Hippocampal formation (tissue), 2 donors: ENCODE measurements around the gene NPFF.
"Not testable (repeated sequence)": the region's sequence is repeated elsewhere in the genome, so short reads cannot be mapped to it uniquely, and the experiment has no call there.

Experiments used
- DNase-seq, 2 donors: peaks; one replicate each; lab custom pipeline; 2025; lab: John Stamatoyannopoulos, UW

NPFF gene

GRCh38 chr12:53495903-53496751 lies 11.2 kb downstream of the NPFF start:
- peak in 1 of 2 donors; percentile 29 for DNase-seq

- no peak for DNase-seq
These were observed 13.5 kb downstream of the NPFF start for GRCh38 chr12:53493610-53494391.

DNA sequence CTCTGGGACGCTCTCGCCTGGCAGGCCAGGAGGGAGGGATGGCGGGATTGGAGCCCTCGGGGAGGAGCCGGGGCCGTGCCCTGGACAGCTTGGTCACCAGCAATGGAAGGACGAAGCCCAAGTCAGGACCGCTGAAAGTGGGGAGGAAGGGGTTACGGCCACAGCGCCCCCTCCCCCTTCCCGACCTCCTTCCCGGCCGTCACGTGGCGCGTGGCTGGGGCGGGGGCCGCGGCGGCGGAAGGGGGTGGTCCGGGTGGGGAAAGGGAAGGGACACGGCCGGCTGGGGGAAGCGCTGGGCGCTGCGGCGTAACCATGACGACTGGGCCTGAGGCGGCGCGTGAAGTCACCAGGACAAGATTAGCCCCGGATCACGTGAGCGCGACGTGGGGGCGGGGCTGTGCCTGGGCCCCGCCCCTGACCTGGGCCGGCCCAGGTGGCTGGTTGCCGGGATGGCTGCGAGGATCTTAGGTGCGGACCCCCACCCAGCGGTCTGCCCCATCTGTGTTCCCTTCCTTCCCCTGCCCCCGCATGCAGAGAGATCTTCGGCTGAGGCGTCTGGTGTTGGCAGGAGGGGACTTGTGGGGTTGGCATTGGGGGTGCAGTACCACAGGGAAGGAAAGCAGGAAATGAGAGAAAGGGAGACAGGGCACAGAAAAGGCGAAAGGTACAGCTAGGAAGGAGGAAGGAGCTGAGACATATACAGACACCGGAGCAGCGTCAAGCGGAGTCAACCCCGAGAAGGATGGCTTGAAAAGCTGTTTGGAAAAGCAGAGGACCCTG lies 14.3 kb downstream of the NPFF start:
- DNase-seq, result peak; percentile 90

GRCh38 chr12:53492188-53492587 lies 15.1 kb downstream of the NPFF start:
- DNase-seq, result no peak

GRCh38 chr12:53489242-53489864 lies 17.9 kb downstream of the NPFF start:
- no peak for DNase-seq

GRCh38 chr12:53486736-53487487 lies 20.4 kb downstream of the NPFF start:
- no peak for DNase-seq

- no peak for DNase-seq
These were observed 21.1 kb downstream of the NPFF start for GRCh38 chr12:53485955-53486735.

- no peak for DNase-seq
These were observed 22.4 kb downstream of the NPFF start for GRCh38 chr12:53484686-53485575.

DNA sequence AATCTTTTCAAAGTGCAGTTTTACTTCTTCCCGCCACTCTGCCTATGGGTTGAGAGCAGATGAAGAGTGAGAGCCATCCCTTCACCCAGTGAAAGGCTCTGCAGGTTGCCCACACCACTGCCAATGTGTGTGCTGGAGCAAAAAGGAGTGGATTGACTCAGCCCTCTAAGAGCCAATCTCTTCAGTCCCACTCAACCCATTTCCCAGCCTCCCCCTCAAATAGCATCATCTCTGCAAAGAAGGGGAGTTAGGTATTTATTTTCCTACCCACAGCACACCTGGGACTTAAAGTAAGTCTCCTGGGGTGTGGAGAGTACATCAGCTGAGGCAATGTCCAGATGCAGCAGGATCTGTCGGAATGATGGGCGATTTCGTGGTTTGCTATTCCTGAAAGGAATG lies 23.3 kb downstream of the NPFF start:
- no peak for DNase-seq

GRCh38 chr12:53483225-53483978 lies 23.9 kb downstream of the NPFF start:
- no peak for DNase-seq

DNA sequence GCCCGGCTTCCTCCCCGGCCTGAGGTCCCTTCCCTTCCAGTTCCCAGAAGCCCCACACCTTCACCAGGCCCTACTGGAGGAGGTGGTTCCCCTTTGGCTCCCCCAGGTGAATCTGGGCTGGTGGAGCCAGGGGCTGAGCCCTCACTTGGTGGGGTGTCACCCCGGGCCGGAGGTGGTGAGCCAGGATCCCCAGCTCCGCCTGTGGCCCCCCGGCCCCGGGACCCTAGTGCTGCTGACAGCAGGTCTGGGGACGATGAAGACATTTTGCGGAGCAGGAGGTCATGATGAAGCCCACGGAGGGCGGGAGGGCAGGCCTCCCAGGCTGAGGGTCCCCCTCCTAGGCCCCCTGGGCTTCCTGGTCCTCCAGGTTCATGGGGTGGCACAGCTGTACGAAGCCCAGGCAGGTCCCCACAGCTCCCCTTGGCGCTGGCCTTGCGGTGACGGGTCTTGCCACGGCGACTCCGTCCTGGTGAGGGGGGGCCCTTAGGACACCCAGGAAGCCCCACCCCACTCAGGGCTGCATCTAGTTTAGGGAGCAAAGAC lies 24.6 kb downstream of the NPFF start:
- no peak for DNase-seq

DNA sequence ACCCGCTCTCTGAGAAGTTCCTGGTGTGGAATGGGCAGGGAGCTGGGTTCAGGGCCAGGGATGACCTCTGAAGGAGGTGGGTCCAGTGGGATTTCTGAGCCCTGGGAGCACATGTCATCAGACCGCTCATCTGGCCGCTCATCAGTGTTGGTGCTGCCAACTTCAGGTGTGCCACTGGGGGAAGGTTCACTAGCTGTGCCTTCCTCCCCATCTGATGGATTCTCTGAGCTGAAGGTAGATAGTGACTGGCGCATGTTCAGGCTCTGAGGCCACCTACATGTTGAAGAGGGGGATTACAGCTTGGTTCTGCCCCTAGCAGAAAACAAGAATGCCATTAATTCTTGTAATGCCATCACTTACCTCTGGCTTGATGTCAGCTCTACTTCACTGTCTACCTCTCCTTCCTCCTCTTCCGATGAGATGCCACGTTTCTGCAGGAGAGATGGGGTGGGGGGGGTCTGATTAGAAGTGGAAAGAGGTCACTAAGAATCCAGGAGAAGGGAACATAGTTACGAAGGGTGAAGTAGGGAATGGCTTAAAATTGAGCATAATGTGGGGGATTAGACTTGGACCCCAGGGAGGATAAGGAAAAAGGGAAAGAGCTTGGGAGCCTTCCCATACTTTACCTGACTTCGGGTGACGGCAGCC lies 25.2 kb downstream of the NPFF start:
- no peak for DNase-seq

DNA sequence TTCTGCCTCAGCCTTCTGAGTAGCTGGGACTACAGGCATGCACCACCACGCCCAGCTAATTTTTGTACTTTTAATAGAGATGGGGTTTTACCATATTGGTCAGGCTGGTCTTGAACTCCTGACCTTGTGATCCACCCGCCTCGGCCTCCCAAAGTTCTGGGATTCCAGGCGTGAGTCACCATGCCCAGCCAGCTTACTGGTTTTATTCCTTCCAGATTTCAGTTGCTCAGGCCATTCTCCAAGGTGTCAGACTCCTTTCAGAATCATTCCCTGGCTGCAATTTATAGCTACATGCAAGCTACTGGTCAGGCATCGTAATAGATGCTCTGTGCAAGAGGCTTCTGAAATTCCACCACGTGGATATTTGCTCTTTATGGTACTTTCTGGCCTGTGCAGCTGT lies 25.8 kb downstream of the NPFF start:
- DNase-seq, result not testable (repeated sequence)

DNA sequence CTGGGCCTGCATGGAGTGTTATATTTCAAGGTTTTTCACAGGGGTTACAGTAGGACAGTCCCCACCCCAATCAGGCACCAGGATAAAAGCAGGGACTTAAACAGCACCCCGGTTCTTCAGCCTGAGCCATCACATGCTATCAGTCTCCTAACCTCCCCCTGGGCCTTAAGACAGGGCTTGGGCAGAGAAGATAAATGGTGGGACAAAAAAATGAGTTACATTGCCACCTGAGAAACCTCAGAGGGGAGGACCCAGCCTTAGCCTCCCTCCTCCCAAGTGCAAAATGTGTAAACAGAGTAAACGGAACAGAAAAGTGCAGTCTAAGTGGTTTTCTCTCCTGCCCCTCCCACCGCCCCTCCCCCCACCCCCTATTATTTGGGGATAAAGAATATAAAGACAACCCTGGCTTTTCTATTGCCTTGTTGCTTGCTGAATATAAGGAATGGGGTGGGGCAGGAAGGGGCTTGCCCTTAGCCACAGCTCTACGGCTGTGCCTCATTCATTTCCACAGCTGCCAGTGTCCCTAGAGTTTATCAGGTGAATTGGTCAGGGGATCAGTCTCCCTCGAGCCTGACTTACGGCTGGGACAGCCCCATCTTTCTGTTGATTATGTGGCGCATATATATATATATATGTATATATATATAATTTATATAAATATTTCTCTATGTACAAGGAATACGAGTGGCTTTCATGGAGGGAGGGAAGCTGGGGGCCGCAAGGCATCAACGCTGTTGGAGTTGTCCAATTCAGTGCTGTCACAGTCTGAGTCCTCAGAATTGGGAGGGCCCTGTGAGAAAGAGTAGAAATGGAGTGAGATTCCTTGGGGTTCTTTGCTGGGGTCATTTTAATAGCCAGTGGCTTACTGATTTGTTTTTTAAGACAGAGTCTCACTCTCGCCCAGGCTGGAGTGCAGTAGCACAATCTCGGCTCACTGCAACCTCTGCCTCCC lies 26.5 kb downstream of the NPFF start:
- no peak for DNase-seq

- no peak for DNase-seq
These were observed 28.0 kb downstream of the NPFF start for GRCh38 chr12:53479331-53479730.

- no peak for DNase-seq
These were observed 28.4 kb downstream of the NPFF start for GRCh38 chr12:53478865-53479264.
